ENCODE measurements around the gene OCA2. TPM values are rescaled to one million over a fixed set of nuclear protein-coding genes. Genes with fewer than 3 reads are reported as not detected.

OCA2 gene
- total and polyA plus RNA-seq, 2 of the 4 experiments (the other 2 are of a cell fraction) = under 0.01 to 0.03 TPM

- Histone ChIP-seq H2AK5ac (ENCODE audit: low read depth, low read length) (no peak overlapping the region), H3K4ac (ENCODE audit: low read depth, low read length) (no peak overlapping the region), H3K9me1 (ENCODE audit: insufficient read depth, low read length) (no peaks in the 10 kb centered on the region), H2BK5ac (ENCODE audit: low read depth, low read length, poor library complexity, severe bottlenecking) (no peak overlapping the region), H3K9ac (ENCODE audit: low read depth, low read length) (no peak overlapping the region), H2BK120ac (ENCODE audit: low read depth, low read length) (no peak overlapping the region), H3K9me3 (ENCODE audit: control insufficient read depth, insufficient read depth, low read length) (0 out of 2 replicates have a peak, but pooled peaks cover 3% of the 10 kb centered on the region), H3K79me1 (ENCODE audit: low read depth in 1 of 2, low read length in 2 of 2) (no peaks in the 10 kb centered on the region), H3K14ac (replicated peaks; ENCODE audit: low read depth, low read length) (no peak overlapping the region), H2AFZ (replicated peaks; ENCODE audit: low read length, poor library complexity) (no peak overlapping the region), H2BK15ac (ENCODE audit: low read depth, low read length) (no peak overlapping the region), H3K27ac (ENCODE audit: insufficient read depth, low read length) (no peak overlapping the region), H4K8ac (ENCODE audit: low read depth in 2 of 2, low read length in 2 of 2) (no peak overlapping the region), H3K23ac (ENCODE audit: low read depth, low read length) (no peak overlapping the region), H3K27me3 (ENCODE audit: control insufficient read depth, insufficient read depth, low read length) (peaks cover 41% of the 10 kb centered on the region), H2AK9ac (replicated peaks; ENCODE audit: low read depth, low read length, poor library complexity) (no peak overlapping the region), H4K20me1 (ENCODE audit: insufficient read depth, low read length) (no peaks in the 10 kb centered on the region), H2BK20ac (ENCODE audit: low read depth, low read length) (no peak overlapping the region), H4K5ac (ENCODE audit: low read depth, low read length) (no peak overlapping the region), H3K56ac (ENCODE audit: extremely low read depth, insufficient read depth, low read length) (no peak overlapping the region), H3K4me2 (ENCODE audit: low read depth, low read length) (no peak overlapping the region), H3K4me1 (ENCODE audit: control insufficient read depth, insufficient read depth, low read length) (peaks cover under 1% of the 10 kb centered on the region; the same call in 1 of the 2 replicates), H3K4me3 (ENCODE audit: insufficient read depth, low read depth, low read length) (no peak overlapping the region), H3K18ac (ENCODE audit: low read depth, low read length) (no peak overlapping the region), H3K36me3 (ENCODE audit: control insufficient read depth, insufficient read depth, low read length) (no peaks in the 10 kb centered on the region), H4K91ac (ENCODE audit: insufficient read depth, low read depth, low read length) (no peak overlapping the region)
- ATAC-seq (ENCODE audit: low read depth) = no peak
- TF ChIP-seq RFX5 (IDR thresholded peaks at IDR 0.05; ENCODE audit: low read depth, low read length) = no peak
- no peak for TF ChIP-seq POLR2A (IDR thresholded peaks at IDR 0.05; ENCODE audit: low read depth, low read length)
- TF ChIP-seq FOS (IDR thresholded peaks at IDR 0.05; ENCODE audit: low read depth, low read length) = no peak
- TF ChIP-seq CTCF (conservative IDR thresholded peaks at IDR 0.05; ENCODE audit: low read depth, low read length) = no peak
- no peak for TF ChIP-seq CHD1 (IDR thresholded peaks at IDR 0.05; ENCODE audit: low read depth, low read length)
- TF ChIP-seq MAFK (IDR thresholded peaks at IDR 0.05; ENCODE audit: low read depth, low read length) = no peak
- no peak for TF ChIP-seq USF2 (IDR thresholded peaks at IDR 0.05; ENCODE audit: low read depth, low read length)
- no peak for TF ChIP-seq ELK1 (IDR thresholded peaks at IDR 0.05; ENCODE audit: borderline replicate concordance, low read depth, low read length)
- no peak for TF ChIP-seq BHLHE40 (IDR thresholded peaks at IDR 0.05; ENCODE audit: low read depth, low read length)
- TF ChIP-seq SMC3 (IDR thresholded peaks at IDR 0.05; ENCODE audit: low read depth, low read length) = no peak
- no peak for TF ChIP-seq CEBPB (IDR thresholded peaks at IDR 0.05; ENCODE audit: low read depth, low read length)
- TF ChIP-seq RAD21 (IDR thresholded peaks at IDR 0.05; ENCODE audit: low read length) = no peak
- no peak for TF ChIP-seq RCOR1 (IDR thresholded peaks at IDR 0.05; ENCODE audit: insufficient replicate concordance, low read length)
- TF ChIP-seq MXI1 (IDR thresholded peaks at IDR 0.05; ENCODE audit: borderline replicate concordance, low read depth, low read length) = no peak
- TF ChIP-seq NFE2L2 (IDR thresholded peaks at IDR 0.05; ENCODE audit: low read depth, low read length) = no peak
- TF ChIP-seq MAZ (IDR thresholded peaks at IDR 0.05; ENCODE audit: borderline replicate concordance, low read depth, low read length) = no peak
- DNase-seq = no peak
- BruUV-seq (replicated peaks) = no TSS peak
- in situ Hi-C loops (cut with MboI; ENCODE audit: low sequenced_read_pairs) = no loop called here
- POLR2A ChIA-PET (ENCODE audit: unreplicated experiment) = no interaction called here
- intact Hi-C loops (cut with micrococcal nuclease) = no loop called here
- CTCF ChIA-PET = no interaction called here
- WGBS, 2 experiments (ENCODE audit: extremely low coverage in 2 of 2, insufficient read length in 1 of 2) = 82% methylated on average over 3 of the region's 20 CpGs; no CpG with 5 or more reads in 1 of the 2 experiments
- dilution Hi-C loops (cut with HindIII; ENCODE audit: low sequenced_read_pairs, unreplicated experiment) = no loop called here
Observed at GRCh38 chr15:28093752-28094535, 5.2 kb downstream of the OCA2 start.

All from IMR-90 (cell line).